HG02798 (cell line): ENCODE measurements around the gene ELOVL1.
"Not testable (repeated sequence)": the region's sequence is repeated elsewhere in the genome, so short reads cannot be mapped to it uniquely, and the experiment has no call there.

Experiments used
- ATAC-seq: cut with Tn5 transposase; IDR thresholded peaks from one replicate; pipeline ENCODE4 v1.9.1; 2021; ENCODE audit warnings: mild to moderate bottlenecking; ENCODE audit not compliant: unreplicated experiment, poor library complexity

The ELOVL1 gene

GRCh38 chr1:43382027-43382779, 14.4 kb upstream of the ELOVL1 start:
- no peak for ATAC-seq

- ATAC-seq = no peak
Measured at GRCh38 chr1:43381612-43382011, 13.8 kb upstream of the ELOVL1 start.

DNA sequence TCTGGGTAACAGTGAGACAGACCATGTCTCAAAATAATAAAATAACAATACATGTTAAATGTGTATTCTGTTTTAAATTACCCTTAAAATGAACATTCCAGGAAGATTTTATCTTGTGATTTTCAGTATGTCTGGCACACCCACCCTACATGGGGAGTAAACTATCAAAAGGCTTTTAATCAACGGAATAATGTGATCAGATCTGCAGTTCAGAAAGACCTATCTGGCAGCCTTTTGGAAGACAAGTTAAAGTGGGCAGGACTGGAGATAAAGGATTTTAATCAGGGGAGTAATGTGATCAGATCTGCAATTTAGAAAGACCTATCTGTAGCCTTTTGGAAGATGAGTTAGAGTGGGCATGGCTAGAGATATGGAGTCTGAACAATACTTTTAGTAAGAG, 11.7 kb upstream of the ELOVL1 start:
- no peak for ATAC-seq

DNA sequence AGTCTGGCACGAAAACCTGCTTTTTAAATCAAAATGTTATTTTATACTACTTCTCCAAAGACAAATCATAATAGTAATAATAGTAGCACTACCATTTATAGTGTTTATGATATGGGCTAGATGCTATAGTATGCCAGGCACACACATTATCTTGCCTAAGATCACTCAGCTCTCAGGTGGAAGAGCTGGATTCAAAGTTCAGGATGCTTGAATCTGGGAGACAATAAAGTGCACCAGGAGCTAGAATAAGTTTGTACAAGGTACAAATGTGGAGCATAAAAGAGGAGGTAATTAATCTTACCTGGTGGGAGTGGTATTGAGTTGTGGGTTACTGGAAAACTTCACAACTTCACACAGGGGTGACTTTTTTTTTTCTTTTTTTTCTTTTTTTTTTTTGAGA, 10.0 kb upstream of the ELOVL1 start:
- ATAC-seq = no peak

DNA sequence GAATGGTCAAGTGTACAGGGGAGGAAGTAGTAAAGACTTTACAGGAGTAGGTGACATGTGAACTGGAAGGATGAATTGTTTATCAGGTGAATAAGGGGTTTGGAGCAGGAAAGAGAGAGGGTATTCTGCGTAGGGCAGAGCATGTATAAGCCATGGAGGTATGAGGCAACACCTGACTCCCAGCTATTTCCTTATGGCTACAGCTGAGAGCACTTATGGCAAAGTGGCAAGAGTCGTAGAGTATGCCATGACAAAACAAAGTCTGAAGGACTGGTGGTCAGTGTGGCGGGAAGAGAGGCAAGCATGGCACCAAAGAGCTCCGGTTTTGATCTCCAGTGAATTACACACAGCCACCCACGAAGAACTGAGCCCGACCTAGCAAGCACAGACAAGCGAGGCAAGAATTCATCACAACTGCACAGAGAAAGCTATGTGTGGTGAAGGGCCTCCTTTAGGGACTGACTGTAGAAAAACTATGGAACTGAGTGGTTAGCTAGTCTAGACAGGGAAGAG, 9.0 kb upstream of the ELOVL1 start:
- no peak for ATAC-seq

DNA sequence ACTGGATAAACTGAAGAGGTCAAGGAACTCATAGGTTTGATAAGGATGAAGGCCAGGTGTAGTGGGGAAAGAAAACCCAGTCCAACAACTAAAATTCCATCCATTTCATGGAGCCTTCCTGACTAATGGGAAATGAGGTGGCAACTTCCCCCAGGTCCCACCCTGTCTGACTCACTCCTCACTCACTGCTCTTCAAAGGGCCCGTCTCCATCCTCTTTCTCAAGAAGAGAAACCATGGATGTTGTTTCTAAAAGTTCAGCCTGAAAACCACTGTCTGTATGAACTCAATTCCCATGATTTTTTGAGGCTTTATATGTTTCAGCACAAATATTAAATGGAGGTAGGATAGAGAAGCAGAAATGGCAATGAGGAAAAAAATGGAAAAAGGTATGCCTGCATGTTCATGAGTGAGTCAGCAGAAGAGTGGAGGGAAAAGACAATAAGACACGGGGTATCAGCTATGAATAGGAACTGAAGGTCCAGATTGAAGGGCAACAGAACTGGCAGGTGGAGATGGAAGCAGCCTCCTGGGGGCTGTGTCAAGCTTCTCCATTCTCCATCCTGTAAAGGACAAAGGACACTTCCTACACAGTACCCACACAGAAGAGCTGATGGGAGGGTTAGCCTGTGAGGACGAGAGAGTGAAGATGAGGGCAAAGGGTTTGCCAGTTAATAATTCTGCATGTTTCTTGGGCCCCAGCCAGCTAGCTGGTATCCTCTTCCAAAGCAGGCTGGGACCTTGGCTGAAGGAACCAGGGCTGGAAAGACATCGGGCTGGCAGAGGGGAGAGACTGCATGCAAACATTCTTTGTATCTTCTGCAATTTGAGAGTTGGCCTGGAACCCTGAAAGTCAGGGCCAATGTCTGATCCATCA, 5.5 kb upstream of the ELOVL1 start:
- no peak for ATAC-seq

DNA sequence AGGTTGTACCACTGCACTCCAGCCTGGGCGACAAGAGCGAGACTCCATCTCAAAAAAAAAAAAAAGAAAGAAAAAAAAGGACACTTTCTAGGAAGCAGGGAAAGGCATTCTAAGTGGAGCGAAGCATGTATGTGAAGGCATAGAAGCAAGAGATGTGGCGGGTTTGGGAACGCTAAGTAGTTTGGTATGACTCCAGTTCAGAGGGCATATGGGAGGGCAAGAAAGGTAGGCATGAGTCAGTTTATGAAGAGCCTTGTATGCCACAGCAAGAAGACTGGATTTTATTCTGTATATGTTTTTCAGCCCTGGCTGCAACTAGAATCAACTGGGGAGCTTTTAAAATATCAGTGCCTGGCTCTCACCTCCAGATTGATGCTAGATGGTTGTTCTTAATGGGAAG, 4.4 kb upstream of the ELOVL1 start:
- no peak for ATAC-seq

DNA sequence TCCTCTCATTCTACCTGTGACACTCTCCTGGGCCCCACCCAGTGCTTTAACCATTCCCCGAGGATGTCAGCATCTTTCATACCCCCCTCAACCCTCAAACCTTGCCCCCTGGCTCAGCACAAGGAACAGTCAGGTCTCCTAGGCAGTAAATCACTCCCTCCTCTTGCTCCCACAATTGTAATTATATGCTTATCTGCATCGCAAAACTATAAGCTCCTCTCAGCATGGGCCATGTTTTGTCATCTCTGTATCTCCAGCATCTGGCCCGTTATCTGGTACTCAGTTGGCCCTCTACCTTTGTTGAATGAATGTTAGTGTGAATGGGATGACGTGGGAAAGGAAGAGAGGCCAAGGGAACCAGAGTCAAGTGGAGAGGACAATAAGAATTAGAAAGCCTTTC, 2.8 kb upstream of the ELOVL1 start:
- ATAC-seq = no peak

DNA sequence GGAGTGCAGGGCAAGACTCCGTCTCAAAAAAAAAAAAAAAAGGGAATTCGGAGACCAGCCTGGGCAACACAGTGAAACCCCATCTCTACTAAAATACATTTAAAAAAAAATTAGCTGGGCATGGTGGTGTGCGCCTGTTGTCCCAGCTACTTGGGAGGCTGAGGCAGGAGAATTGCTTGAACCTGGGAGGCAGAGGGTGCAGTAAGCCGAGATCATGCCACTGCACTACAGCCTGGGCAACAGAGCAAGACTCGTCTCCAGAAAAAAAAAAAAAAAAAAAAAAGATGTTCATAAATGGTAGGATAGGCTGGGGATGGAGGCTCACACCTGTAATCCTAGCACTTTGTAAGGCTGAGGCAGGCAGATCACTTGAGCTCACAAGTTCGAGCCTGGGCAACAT, 2.0 kb upstream of the ELOVL1 start:
- ATAC-seq = not testable (repeated sequence)

GRCh38 chr1:43368646-43369020, 822 bp upstream of the ELOVL1 start:
- ATAC-seq = no peak

- ATAC-seq = peak; percentile 50
Measured at GRCh38 chr1:43367026-43367903, 546 bp downstream of the ELOVL1 start.

DNA sequence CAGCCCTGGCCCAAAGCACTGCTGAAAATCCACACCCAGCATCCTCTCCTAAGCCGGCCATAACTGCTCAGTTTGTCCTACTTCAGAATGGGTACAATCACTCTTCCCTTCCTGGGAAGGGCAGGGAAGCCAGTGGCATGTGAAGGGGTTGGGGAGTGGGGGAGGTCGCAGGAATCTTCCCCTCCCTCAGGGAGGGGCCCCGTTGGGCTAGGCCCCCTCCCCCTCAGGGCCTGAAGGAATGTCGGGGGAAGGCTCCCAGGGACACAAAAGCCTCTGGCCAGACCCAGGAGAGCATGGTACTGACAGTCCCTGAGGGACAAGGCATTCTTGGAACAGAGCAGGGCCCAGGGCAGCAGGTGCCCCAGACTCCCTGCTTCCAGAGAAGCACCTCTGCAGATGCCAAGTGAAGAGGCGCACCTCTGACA, 1.2 kb downstream of the ELOVL1 start:
- no peak for ATAC-seq

DNA sequence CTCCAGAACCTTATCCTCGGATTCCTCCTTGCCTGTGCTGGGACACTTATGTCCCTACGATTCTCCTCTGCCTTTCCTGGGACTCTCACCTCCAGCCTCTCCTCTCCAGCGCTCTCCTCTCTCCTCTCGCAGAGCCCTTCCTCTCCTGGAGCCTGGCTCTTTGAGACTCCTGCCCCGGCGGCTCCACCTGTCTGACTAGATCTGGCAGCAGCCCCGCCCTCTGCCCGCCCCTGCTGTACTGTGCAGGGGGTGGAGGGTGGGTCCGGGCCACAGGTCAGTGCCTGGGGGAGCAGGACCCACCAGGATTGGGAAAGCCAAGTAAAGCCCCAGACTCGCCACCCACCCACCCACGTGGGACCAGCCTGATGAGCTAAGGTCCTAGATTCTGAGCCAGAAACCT, 1.6 kb downstream of the ELOVL1 start:
- no peak for ATAC-seq

DNA sequence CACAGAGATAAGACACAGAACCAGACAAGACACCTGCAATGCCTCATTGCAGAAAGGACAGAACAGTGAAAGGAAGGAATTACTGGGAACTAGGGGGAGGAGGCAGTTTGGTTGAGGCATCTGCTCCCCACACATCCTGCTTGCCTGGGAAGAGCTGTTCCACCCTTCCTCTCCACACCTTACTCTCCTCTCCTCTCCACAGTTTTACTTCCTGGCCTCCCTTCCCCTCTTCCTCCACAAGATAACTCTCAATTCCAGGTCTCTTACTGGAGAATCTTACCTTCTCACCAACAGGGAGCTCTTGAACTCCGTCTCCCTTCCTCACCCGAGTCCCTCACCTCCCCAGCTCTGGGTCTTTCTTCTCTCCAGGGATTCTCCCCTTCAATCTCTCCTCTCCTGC, 2.1 kb downstream of the ELOVL1 start:
- ATAC-seq = no peak

- no peak for ATAC-seq
Measured at GRCh38 chr1:43363935-43364525, 3.8 kb downstream of the ELOVL1 start.

DNA sequence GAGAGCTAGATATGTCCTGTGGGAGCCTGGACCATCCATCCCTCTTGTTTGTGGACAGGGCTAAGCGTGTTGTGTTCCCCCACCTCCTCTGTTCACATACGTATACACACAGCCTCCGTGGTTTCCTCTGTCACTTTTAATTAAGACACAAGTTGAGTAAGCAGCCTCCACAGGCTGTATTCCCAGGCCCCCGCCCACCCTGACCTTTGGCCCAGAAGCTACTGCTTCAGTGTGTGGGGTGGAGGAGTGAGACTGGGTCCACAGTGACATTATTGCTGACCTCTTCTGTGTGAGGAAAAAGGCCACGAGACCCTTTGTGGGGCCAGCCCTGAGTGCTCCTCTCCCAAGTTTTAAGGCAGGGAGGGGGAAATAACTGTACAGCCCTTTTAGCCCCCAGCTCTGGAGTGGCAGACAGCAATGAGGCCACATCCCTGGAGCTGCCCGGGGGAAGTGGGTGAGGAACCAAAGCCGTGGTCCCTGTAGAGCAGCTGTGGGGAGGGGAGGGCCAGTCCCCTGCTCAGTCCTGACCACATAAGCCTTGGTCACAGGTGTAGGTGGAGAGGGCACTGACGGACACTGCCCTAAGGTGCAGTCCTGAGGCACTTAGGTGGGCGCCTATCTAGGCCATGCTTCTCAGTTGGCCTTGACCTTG, 4.4 kb downstream of the ELOVL1 start:
- ATAC-seq = no peak

- ATAC-seq = no peak
Measured at GRCh38 chr1:43360616-43361015, 7.2 kb downstream of the ELOVL1 start.

- no peak for ATAC-seq
Measured at GRCh38 chr1:43359696-43360095, 8.1 kb downstream of the ELOVL1 start.
